MM.1S (cell line): ENCODE data around the gene F12.

Source experiments
- DNase-seq: peaks from one replicate; pipeline ENCODE4 v3.0.0-alpha.2; 2015
- H2AFZ ChIP-seq: fragments of 300-600 bp; sonication (generic); 2 replicates; pipeline ENCODE4 v1.6.0; 2016; ENCODE audit warnings: antibody characterized with exemption, low read length
- H3F3A ChIP-seq: fragments of 300-600 bp; sonication (generic); 2 replicates; pipeline ENCODE4 v1.6.1; 2016; ENCODE audit warnings: mild to moderate bottlenecking, antibody characterized with exemption, low read length, moderate library complexity, mixed read lengths; ENCODE audit not compliant: insufficient read depth
- H3K27ac ChIP-seq: fragments of 300-600 bp; sonication (generic); 2 replicates; pipeline ENCODE4 v1.5.1; 2016; ENCODE audit warnings: mild to moderate bottlenecking, low read length
- H3K27me3 ChIP-seq: fragments of 300-600 bp; sonication (generic); replicated peaks from 2 replicates; pipeline ENCODE4 v1.6.0; 2016; ENCODE audit warnings: low read length; ENCODE audit not compliant: insufficient read depth
- H3K36me3 ChIP-seq: fragments of 300-600 bp; sonication (generic); replicated peaks from 2 replicates; pipeline ENCODE4 v1.6.1; 2016; ENCODE audit warnings: mild to moderate bottlenecking, low read length, mixed read lengths; ENCODE audit not compliant: insufficient read depth
- H3K4me1 ChIP-seq: fragments of 300-600 bp; sonication (generic); 2 replicates; pipeline ENCODE4 v1.6.1; 2016; ENCODE audit warnings: low read length, mixed read lengths
- H3K4me2 ChIP-seq: fragments of 300-600 bp; sonication (generic); 2 replicates; pipeline ENCODE4 v1.6.0; 2016; ENCODE audit warnings: low read depth, low read length
- H3K4me3 ChIP-seq: fragments of 300-600 bp; sonication (generic); 2 replicates; pipeline ENCODE4 v1.5.1; 2016; ENCODE audit warnings: low read length, mixed read lengths
- H3K79me2 ChIP-seq: fragments of 300-600 bp; sonication (generic); 2 replicates; pipeline ENCODE4 v1.6.1; 2016; ENCODE audit warnings: mixed run types, low read length, mixed read lengths
- H3K9ac ChIP-seq: fragments of 300-600 bp; sonication (generic); 2 replicates; pipeline ENCODE4 v1.6.1; 2016; ENCODE audit warnings: low read length, mixed read lengths
- H3K9me2 ChIP-seq: fragments of 300-600 bp; sonication (generic); replicated peaks from 2 replicates; pipeline ENCODE4 v1.6.1; 2016; ENCODE audit warnings: mild to moderate bottlenecking, low read length, mixed read lengths; ENCODE audit not compliant: insufficient read depth
- H3K9me3 ChIP-seq: fragments of 300-600 bp; sonication (generic); replicated peaks from 2 replicates; pipeline ENCODE4 v1.6.1; 2016; ENCODE audit warnings: mild to moderate bottlenecking, low read length, mixed read lengths; ENCODE audit not compliant: insufficient read depth
- H4K20me1 ChIP-seq: fragments of 300-600 bp; sonication (generic); 2 replicates; pipeline ENCODE4 v1.6.1; 2016; ENCODE audit warnings: mild to moderate bottlenecking, low read length, moderate library complexity, mixed read lengths; ENCODE audit not compliant: insufficient read depth
- CTCF ChIP-seq: fragments of 300-600 bp; sonication (generic); IDR thresholded peaks from 2 replicates; pipeline ENCODE4 v1.5.1; 2016; ENCODE audit warnings: antibody characterized with exemption, low read length, mixed read lengths
- EZH2 ChIP-seq: fragments of 300-600 bp; sonication (generic); optimal IDR thresholded peaks from 2 replicates; pipeline ENCODE3; 2017; ENCODE audit warnings: low read depth, mild to moderate bottlenecking, antibody characterized with exemption, low read length, mixed read lengths
- EZH2phosphoT487 ChIP-seq: fragments of 300-600 bp; sonication (generic); IDR thresholded peaks from 2 replicates; pipeline ENCODE4 v1.6.1; 2018; ENCODE audit warnings: antibody characterized with exemption, low read length

The F12 gene

GRCh38 chr5:177383181-177383580 is 26.2 kb downstream of the F12 start:
- Histone ChIP-seq H3K4me1 (no peaks in the 10 kb centered on the region), H2AFZ (no peak overlapping the region), H3K4me2 (no peak overlapping the region), H3K79me2 (no peaks in the 10 kb centered on the region), H3K36me3 (no peaks in the 10 kb centered on the region), H3F3A (no peaks in the 10 kb centered on the region), H3K4me3 (no peak overlapping the region), H3K9ac (no peak overlapping the region), H3K27me3 (peaks cover 27% of the 10 kb centered on the region), H3K9me3 (no peaks in the 10 kb centered on the region), H3K9me2 (no peaks in the 10 kb centered on the region), H3K27ac (no peak overlapping the region), H4K20me1 (no peaks in the 10 kb centered on the region)
- no peak for TF ChIP-seq EZH2
- TF ChIP-seq CTCF, result no peak
- TF ChIP-seq EZH2phosphoT487, result no peak
- DNase-seq, result no peak

DNA sequence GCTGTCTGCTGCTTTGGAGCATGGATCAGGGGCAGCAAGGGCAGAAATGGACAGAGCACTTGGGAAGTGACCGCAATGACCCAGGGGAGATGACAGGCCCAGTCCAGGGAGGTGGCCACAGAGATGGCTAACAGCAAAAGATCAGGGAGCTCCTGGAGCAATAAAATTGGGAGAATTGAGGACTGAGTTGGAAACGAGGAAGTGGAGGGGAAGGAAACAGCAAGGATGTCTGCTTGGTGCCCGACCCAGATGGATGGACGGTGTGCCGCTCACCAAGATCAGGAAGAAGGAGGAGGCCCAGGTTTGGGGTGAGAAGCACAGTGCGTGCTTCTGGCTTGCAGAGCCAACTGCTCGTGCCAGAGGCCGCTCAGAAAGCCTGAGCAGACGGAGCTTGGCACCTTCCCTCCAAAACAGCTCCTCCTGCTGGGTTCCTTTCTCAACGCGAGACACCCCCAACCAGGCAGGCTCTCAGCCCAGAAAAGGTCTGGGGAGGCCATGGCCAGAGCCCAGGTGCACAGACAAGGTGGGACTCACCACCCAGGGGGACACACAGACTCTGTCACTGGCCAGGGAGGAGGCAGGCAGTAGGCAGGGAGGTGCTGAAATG is 26.8 kb downstream of the F12 start:
- Histone ChIP-seq H3K4me3 (no peak overlapping the region), H3K27me3 (peaks cover 27% of the 10 kb centered on the region), H3K79me2 (no peaks in the 10 kb centered on the region), H3K4me1 (no peaks in the 10 kb centered on the region), H3K36me3 (no peaks in the 10 kb centered on the region), H4K20me1 (no peaks in the 10 kb centered on the region), H3F3A (no peaks in the 10 kb centered on the region), H3K9me3 (no peaks in the 10 kb centered on the region), H3K9me2 (no peaks in the 10 kb centered on the region), H3K4me2 (no peak overlapping the region), H2AFZ (no peak overlapping the region), H3K27ac (no peak overlapping the region), H3K9ac (no peak overlapping the region)
- peak; percentile 30 for DNase-seq
- TF ChIP-seq EZH2phosphoT487 (no peak), CTCF (peak; percentile 32)

- no peak overlapping the region for H2AFZ ChIP-seq
- H3K4me3 ChIP-seq, result no peak overlapping the region
- H3K9me2 ChIP-seq, result no peaks in the 10 kb centered on the region
- H3F3A ChIP-seq, result no peaks in the 10 kb centered on the region
- no peak for TF ChIP-seq EZH2phosphoT487
- no peak overlapping the region for H3K27ac ChIP-seq
- H4K20me1 ChIP-seq, result no peaks in the 10 kb centered on the region
- no peak overlapping the region for H3K9ac ChIP-seq
- H3K79me2 ChIP-seq, result no peaks in the 10 kb centered on the region
- no peak overlapping the region for H3K4me2 ChIP-seq
- peaks cover 21% of the 10 kb centered on the region for H3K27me3 ChIP-seq
- H3K9me3 ChIP-seq, result no peaks in the 10 kb centered on the region
- DNase-seq, result no peak
- no peaks in the 10 kb centered on the region for H3K36me3 ChIP-seq
- H3K4me1 ChIP-seq, result no peaks in the 10 kb centered on the region
Observed at GRCh38 chr5:177380805-177381126, 28.6 kb downstream of the F12 start.

- Histone ChIP-seq H3K27ac (no peak overlapping the region), H3K9me3 (no peaks in the 10 kb centered on the region), H3K4me3 (no peak overlapping the region), H3K27me3 (peaks cover 12% of the 10 kb centered on the region), H3K4me2 (no peak overlapping the region), H3K4me1 (no peaks in the 10 kb centered on the region), H3K9ac (no peak overlapping the region), H3K79me2 (no peaks in the 10 kb centered on the region), H2AFZ (no peak overlapping the region), H3K36me3 (no peaks in the 10 kb centered on the region), H3K9me2 (no peaks in the 10 kb centered on the region), H3F3A (no peaks in the 10 kb centered on the region), H4K20me1 (no peaks in the 10 kb centered on the region)
- TF ChIP-seq CTCF (no peak), EZH2phosphoT487 (no peak), EZH2 (no peak)
- no peak for DNase-seq
Observed at GRCh38 chr5:177378884-177379883, 30.2 kb downstream of the F12 start.
